HEK293T (cell line): ENCODE results near the gene LMOD1.

Experiments
- ARNT ChIP-seq: fragments of 450-650 bp; IDR thresholded peaks from 2 replicates; pipeline ENCODE4 v1.6.1; 2017; ENCODE audit warnings: mild to moderate bottlenecking
- BHLHE40 ChIP-seq: fragments of 450-650 bp; IDR thresholded peaks from 2 replicates; pipeline ENCODE4 v1.6.1; 2016; ENCODE audit warnings: mild to moderate bottlenecking, moderate library complexity, borderline replicate concordance
- ELF4 ChIP-seq: fragments of 450-650 bp; IDR thresholded peaks from 2 replicates; pipeline ENCODE4 v1.6.1; 2017; ENCODE audit warnings: antibody characterized with exemption
- FOXA1 ChIP-seq: fragments of 450-650 bp; IDR thresholded peaks from 2 replicates; pipeline ENCODE4 v1.6.1; 2016; ENCODE audit warnings: mild to moderate bottlenecking
- FOXK2 ChIP-seq: fragments of 450-650 bp; IDR thresholded peaks from 2 replicates; pipeline ENCODE4 v1.6.1; 2016; ENCODE audit warnings: mild to moderate bottlenecking
- FOXM1 ChIP-seq: fragments of 450-650 bp; IDR thresholded peaks from 2 replicates; pipeline ENCODE4 v1.6.1; 2017; ENCODE audit warnings: mild to moderate bottlenecking, borderline replicate concordance
- HDGF ChIP-seq: fragments of 450-650 bp; IDR thresholded peaks from 2 replicates; pipeline ENCODE4 v1.6.1; 2017; ENCODE audit warnings: antibody characterized with exemption, borderline replicate concordance
- LEF1 ChIP-seq: fragments of 450-650 bp; IDR thresholded peaks from 2 replicates; pipeline ENCODE4 v1.6.1; 2017; ENCODE audit warnings: mild to moderate bottlenecking, borderline replicate concordance
- PKNOX1 ChIP-seq: fragments of 450-650 bp; IDR thresholded peaks from 2 replicates; pipeline ENCODE4 v1.6.1; 2016
- SP1 ChIP-seq: fragments of 450-650 bp; IDR thresholded peaks from 2 replicates; pipeline ENCODE4 v1.6.1; 2017
- SUZ12 ChIP-seq: fragments of 450-650 bp; IDR thresholded peaks from 2 replicates; pipeline ENCODE4 v1.6.1; 2016; ENCODE audit warnings: mild to moderate bottlenecking
- TARDBP ChIP-seq: fragments of 450-650 bp; IDR thresholded peaks from 2 replicates; pipeline ENCODE4 v1.6.1; 2016

DNA sequence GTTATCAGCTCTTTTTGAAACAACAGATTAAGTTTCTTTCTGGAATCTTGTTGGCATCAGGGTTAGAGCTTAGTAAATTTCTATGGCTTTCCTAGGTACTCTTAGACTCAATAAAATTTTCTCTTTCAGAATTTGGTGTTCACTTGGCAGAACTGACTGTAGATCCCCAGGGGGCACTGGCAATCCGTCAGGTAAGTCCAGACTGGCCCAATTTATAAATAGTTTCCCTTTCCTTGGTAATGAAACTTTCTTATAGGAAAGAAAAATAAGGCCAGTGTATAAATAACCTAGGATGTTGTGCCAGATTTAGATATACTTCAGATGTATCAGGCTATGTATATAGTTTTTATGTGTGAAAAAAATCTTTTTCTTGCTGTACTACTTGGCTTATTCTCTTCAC lies 99.2 kb downstream of the LMOD1 start:
- TF ChIP-seq SP1 (no peak), SUZ12 (no peak), TARDBP (no peak), BHLHE40 (no peak), ARNT (no peak), PKNOX1 (no peak), FOXK2 (no peak), HDGF (no peak), FOXA1 (no peak), LEF1 (no peak), FOXM1 (no peak), ELF4 (no peak)
